Panc1 (cell line): ENCODE measurements around the gene LMNA.

Experiments used
- TF ChIP-seq, protein P1 (sequence below): fragments of 450-650 bp; IDR thresholded peaks from 2 replicates; pipeline ENCODE4 v1.5.1; 2017; ENCODE audit warnings: mild to moderate bottlenecking
- TF ChIP-seq, protein P2 (sequence below), 2 experiments: IDR thresholded peaks; 2 replicates each; pipeline ENCODE4 v1.6.1; 2011 to 2012; ENCODE audit warnings: low read depth in 2 of 2, control low read depth in 1 of 2, low read length in 1 of 2, mild to moderate bottlenecking in 1 of 2, moderate library complexity in 1 of 2; ENCODE audit not compliant: insufficient read depth in 1 of 2

DNA sequence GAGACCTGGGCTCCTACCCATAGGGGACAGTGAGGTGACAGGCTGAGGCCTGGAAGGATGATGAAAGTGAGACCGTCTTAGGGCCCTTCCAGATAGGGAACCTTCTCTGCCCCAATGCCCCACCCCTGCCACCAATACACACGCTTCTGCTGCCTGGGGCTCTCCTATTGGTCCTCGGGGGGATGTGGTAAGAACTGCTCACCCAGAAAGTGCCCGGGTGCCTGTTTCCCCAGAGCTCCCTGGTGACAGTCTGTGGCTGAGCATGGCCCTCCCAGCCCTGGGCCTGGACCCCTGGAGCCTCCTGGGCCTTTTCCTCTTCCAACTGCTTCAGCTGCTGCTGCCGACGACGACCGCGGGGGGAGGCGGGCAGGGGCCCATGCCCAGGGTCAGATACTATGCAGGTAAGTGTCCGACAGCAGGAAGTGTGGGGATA, 39.8 kb downstream of the LMNA start:
- TF ChIP-seq, protein P1, sequence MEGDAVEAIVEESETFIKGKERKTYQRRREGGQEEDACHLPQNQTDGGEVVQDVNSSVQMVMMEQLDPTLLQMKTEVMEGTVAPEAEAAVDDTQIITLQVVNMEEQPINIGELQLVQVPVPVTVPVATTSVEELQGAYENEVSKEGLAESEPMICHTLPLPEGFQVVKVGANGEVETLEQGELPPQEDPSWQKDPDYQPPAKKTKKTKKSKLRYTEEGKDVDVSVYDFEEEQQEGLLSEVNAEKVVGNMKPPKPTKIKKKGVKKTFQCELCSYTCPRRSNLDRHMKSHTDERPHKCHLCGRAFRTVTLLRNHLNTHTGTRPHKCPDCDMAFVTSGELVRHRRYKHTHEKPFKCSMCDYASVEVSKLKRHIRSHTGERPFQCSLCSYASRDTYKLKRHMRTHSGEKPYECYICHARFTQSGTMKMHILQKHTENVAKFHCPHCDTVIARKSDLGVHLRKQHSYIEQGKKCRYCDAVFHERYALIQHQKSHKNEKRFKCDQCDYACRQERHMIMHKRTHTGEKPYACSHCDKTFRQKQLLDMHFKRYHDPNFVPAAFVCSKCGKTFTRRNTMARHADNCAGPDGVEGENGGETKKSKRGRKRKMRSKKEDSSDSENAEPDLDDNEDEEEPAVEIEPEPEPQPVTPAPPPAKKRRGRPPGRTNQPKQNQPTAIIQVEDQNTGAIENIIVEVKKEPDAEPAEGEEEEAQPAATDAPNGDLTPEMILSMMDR, result no peak
- TF ChIP-seq, protein P2, sequence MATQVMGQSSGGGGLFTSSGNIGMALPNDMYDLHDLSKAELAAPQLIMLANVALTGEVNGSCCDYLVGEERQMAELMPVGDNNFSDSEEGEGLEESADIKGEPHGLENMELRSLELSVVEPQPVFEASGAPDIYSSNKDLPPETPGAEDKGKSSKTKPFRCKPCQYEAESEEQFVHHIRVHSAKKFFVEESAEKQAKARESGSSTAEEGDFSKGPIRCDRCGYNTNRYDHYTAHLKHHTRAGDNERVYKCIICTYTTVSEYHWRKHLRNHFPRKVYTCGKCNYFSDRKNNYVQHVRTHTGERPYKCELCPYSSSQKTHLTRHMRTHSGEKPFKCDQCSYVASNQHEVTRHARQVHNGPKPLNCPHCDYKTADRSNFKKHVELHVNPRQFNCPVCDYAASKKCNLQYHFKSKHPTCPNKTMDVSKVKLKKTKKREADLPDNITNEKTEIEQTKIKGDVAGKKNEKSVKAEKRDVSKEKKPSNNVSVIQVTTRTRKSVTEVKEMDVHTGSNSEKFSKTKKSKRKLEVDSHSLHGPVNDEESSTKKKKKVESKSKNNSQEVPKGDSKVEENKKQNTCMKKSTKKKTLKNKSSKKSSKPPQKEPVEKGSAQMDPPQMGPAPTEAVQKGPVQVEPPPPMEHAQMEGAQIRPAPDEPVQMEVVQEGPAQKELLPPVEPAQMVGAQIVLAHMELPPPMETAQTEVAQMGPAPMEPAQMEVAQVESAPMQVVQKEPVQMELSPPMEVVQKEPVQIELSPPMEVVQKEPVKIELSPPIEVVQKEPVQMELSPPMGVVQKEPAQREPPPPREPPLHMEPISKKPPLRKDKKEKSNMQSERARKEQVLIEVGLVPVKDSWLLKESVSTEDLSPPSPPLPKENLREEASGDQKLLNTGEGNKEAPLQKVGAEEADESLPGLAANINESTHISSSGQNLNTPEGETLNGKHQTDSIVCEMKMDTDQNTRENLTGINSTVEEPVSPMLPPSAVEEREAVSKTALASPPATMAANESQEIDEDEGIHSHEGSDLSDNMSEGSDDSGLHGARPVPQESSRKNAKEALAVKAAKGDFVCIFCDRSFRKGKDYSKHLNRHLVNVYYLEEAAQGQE (IDR thresholded peaks at IDR 0.05; ENCODE audit: insufficient read depth in 1 of 2, low read depth in 2 of 2, low read length in 1 of 2), result no peak
